Adrenal gland (tissue), 5 donors: ENCODE results near the gene MUC22.

Experiments used
- POLR2A ChIP-seq, 2 donors: fragments of 450-650 bp; IDR thresholded peaks; one replicate each; pipeline ENCODE4 v1.6.1; 2017; ENCODE audit warnings: antibody characterized with exemption in 2 of 2, mild to moderate bottlenecking in 2 of 2, moderate library complexity in 1 of 2
- TF ChIP-seq, protein P1 (sequence below), 6 experiments: fragments of 450-650 bp in 4 of 6; fragments of 200-600 bp in 2 of 6; sonication (generic) in 1 of 6; IDR thresholded peaks; 1 replicate in 5 of 6; 2 replicates in 1 of 6; pipeline versions ENCODE4 v1.5.1 to v1.8.0; 2016 to 2021; ENCODE audit warnings: antibody characterized with exemption in 6 of 6, mild to moderate bottlenecking in 2 of 6, moderate library complexity in 1 of 6
- donor health status: DM: no; HTN: no; CAD: no.

DNA sequence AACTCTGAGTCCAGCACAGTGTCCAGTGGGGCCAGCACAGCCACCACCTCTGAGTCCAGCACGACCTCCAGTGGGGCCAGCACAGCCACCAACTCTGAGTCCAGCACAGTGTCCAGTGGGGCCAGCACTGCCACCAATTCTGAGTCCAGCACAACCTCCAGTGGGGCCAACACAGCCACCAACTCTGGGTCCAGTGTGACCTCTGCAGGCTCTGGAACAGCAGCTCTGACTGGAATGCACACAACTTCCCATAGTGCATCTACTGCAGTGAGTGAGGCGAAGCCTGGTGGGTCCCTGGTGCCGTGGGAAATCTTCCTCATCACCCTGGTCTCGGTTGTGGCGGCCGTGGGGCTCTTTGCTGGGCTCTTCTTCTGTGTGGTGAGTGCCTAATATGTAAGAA is 23.0 kb upstream of the MUC22 start:
- TF ChIP-seq, protein P1, sequence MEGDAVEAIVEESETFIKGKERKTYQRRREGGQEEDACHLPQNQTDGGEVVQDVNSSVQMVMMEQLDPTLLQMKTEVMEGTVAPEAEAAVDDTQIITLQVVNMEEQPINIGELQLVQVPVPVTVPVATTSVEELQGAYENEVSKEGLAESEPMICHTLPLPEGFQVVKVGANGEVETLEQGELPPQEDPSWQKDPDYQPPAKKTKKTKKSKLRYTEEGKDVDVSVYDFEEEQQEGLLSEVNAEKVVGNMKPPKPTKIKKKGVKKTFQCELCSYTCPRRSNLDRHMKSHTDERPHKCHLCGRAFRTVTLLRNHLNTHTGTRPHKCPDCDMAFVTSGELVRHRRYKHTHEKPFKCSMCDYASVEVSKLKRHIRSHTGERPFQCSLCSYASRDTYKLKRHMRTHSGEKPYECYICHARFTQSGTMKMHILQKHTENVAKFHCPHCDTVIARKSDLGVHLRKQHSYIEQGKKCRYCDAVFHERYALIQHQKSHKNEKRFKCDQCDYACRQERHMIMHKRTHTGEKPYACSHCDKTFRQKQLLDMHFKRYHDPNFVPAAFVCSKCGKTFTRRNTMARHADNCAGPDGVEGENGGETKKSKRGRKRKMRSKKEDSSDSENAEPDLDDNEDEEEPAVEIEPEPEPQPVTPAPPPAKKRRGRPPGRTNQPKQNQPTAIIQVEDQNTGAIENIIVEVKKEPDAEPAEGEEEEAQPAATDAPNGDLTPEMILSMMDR (IDR thresholded peaks at IDR 0.05), result no peak
- TF ChIP-seq POLR2A (IDR thresholded peaks at IDR 0.05), result no peak
